Gastrocnemius medialis (tissue), 4 donors: ENCODE results near the gene HES1. TPM values are rescaled to one million over a fixed set of nuclear protein-coding genes. Genes with fewer than 3 reads are reported as not detected.

Experiments used
- ATAC-seq, 2 donors: fragments of 150-250 bp; one replicate each; pipeline ENCODE4 v1.9.1; 2016
- DNase-seq, 2 donors: peaks; one replicate each; pipeline ENCODE4 v3.0.0-alpha.2; 2019
- H3K27ac ChIP-seq, 4 donors: fragments of 200-600 bp; sonication (generic); 1 replicate in 1 of 4; 2 replicates in 3 of 4; pipeline ENCODE4 v1.5.1; 2016 to 2018; ENCODE audit warnings: mild to moderate bottlenecking in 2 of 4, moderate library complexity in 1 of 4
- H3K27me3 ChIP-seq, 3 donors: fragments of 200-600 bp; sonication (generic) in 2 of 3; 1 replicate in 1 of 3; 2 replicates in 2 of 3; pipeline versions ENCODE4 v1.5.1 to v1.6.0; 2016 to 2019; ENCODE audit warnings: mild to moderate bottlenecking in 1 of 3, moderate library complexity in 1 of 3
- H3K36me3 ChIP-seq, 2 donors: fragments of 200-600 bp; sonication (generic) in 1 of 2; one replicate each; pipeline ENCODE4 v1.5.1; 2017 to 2018
- H3K4me1 ChIP-seq, 2 donors: fragments of 200-600 bp; sonication (generic) in 1 of 2; one replicate each; pipeline ENCODE4 v1.5.1; 2016 to 2017; ENCODE audit warnings: mild to moderate bottlenecking in 2 of 2
- H3K4me3 ChIP-seq, 4 donors: fragments of 200-600 bp; sonication (generic) in 3 of 4; 1 replicate in 1 of 4; 2 replicates in 3 of 4; pipeline ENCODE4 v1.5.1; 2016 to 2019; ENCODE audit warnings: mild to moderate bottlenecking in 2 of 4
- H3K9me3 ChIP-seq, 3 donors: fragments of 200-600 bp; sonication (generic) in 2 of 3; 1 replicate in 1 of 3; 2 replicates in 2 of 3; pipeline ENCODE4 v1.5.1; 2016 to 2019
- CTCF ChIP-seq, 5 experiments: fragments of 450-650 bp in 3 of 5; fragments of 200-600 bp in 2 of 5; sonication (generic) in 2 of 5; IDR thresholded peaks in 4 of 5; conservative IDR thresholded peaks in 1 of 5; 1 replicate in 4 of 5; 2 replicates in 1 of 5; pipeline ENCODE4 v1.5.1; 2016 to 2019; ENCODE audit warnings: antibody characterized with exemption in 5 of 5, mild to moderate bottlenecking in 3 of 5, moderate library complexity in 3 of 5
- POLR2A ChIP-seq, 2 donors: fragments of 450-650 bp; IDR thresholded peaks; one replicate each; pipeline ENCODE4 v1.6.1; 2017; ENCODE audit warnings: antibody characterized with exemption in 2 of 2, mild to moderate bottlenecking in 2 of 2, moderate library complexity in 2 of 2
- in situ Hi-C, 4 donors: fragments of 200-750 bp; cut with MboI; loops; one replicate each; pipeline versions ENCODE4 v1.15.0 to v1.8.0; 2017; ENCODE audit warnings: low sequenced_read_pairs in 4 of 4
- intact Hi-C: fragments of 100-400 bp; cut with DNase I; formaldehyde crosslinking; loops from one replicate; pipeline ENCODE4 v1.15.1; 2023; ENCODE audit warnings: low total_unique reads
- total RNA-seq, 4 donors: library from RNA; depleted of rRNA; stranded (reverse); fragments of >200 nt; gene quantifications; one replicate each; pipeline versions ENCODE4 v1.1.0 to v1.2.3, GENCODE V29; 2016

HES1 gene
- total RNA-seq, 4 donors from 2014 or later: 9.7 to 38.3 (median 27.8) TPM

- DNase-seq (no peak), ATAC-seq (no peak)
- in situ Hi-C loops (no loop called here), intact Hi-C loops (no loop called here)
- Histone ChIP-seq H3K36me3 (no peaks in the 10 kb centered on the region), H3K4me1 (peaks cover 18% of the 10 kb centered on the region in 2 donors), H3K27me3 (peaks cover 0 to 2% (median 0%) of the 10 kb centered on the region in 3 donors), H3K27ac (no peak overlapping the region), H3K9me3 (no peaks in the 10 kb centered on the region), H3K4me3 (no peak overlapping the region)
- TF ChIP-seq CTCF (IDR thresholded peaks at IDR 0.05 in 4 of 5, conservative IDR thresholded peaks at IDR 0.05 in 1 of 5): no peak
- no peak for TF ChIP-seq POLR2A (IDR thresholded peaks at IDR 0.05)
These were observed 35.0 kb upstream of the HES1 start for GRCh38 chr3:194100856-194101390.

- in situ Hi-C loops: no loop called here
- intact Hi-C loops: no loop called here
- H3K4me3 ChIP-seq: no peak overlapping the region
- ATAC-seq (no peak), DNase-seq (no peak)
- no peak overlapping the region for H3K27ac ChIP-seq
- peaks cover 0 to 2% (median 0%) of the 10 kb centered on the region in 3 donors for H3K27me3 ChIP-seq
- H3K4me1 ChIP-seq: peaks cover 16 to 18% of the 10 kb centered on the region in 2 donors
- no peaks in the 10 kb centered on the region for H3K36me3 ChIP-seq
- no peaks in the 10 kb centered on the region for H3K9me3 ChIP-seq
- TF ChIP-seq POLR2A (IDR thresholded peaks at IDR 0.05): no peak
- TF ChIP-seq CTCF (IDR thresholded peaks at IDR 0.05 in 4 of 5, conservative IDR thresholded peaks at IDR 0.05 in 1 of 5): no peak
These were observed 34.1 kb upstream of the HES1 start for GRCh38 chr3:194101592-194102432.

- in situ Hi-C loops: no loop called here
- DNase-seq: no peak
These were observed 33.5 kb upstream of the HES1 start for GRCh38 chr3:194102436-194102835.

GRCh38 chr3:194103505-194103904, 32.4 kb upstream of the HES1 start:
- ATAC-seq: no peak
- H3K9me3 ChIP-seq: no peaks in the 10 kb centered on the region
- intact Hi-C loops: no loop called here
- in situ Hi-C loops: no loop called here
- TF ChIP-seq CTCF (IDR thresholded peaks at IDR 0.05 in 4 of 5, conservative IDR thresholded peaks at IDR 0.05 in 1 of 5): no peak
- no peak for TF ChIP-seq POLR2A (IDR thresholded peaks at IDR 0.05)
- no peak overlapping the region for H3K27ac ChIP-seq
- H3K36me3 ChIP-seq: no peaks in the 10 kb centered on the region
- no peak for DNase-seq
- H3K27me3 ChIP-seq: peaks cover 0 to 2% (median 0%) of the 10 kb centered on the region in 3 donors
- H3K4me3 ChIP-seq: no peak overlapping the region
- peaks cover under 1 to 4% of the 10 kb centered on the region in 2 donors for H3K4me1 ChIP-seq

More at GRCh38 chr3:194102436-194102835, 33.5 kb upstream of the HES1 start:
- intact Hi-C loops: no loop called here
- Histone ChIP-seq H3K4me1 (peaks cover 12 to 14% of the 10 kb centered on the region in 2 donors), H3K27me3 (peaks cover 0 to 2% (median 0%) of the 10 kb centered on the region in 3 donors), H3K36me3 (no peaks in the 10 kb centered on the region), H3K4me3 (no peak overlapping the region), H3K27ac (no peak overlapping the region), H3K9me3 (no peaks in the 10 kb centered on the region)
- TF ChIP-seq CTCF (IDR thresholded peaks at IDR 0.05 in 4 of 5, conservative IDR thresholded peaks at IDR 0.05 in 1 of 5) (no peak), POLR2A (IDR thresholded peaks at IDR 0.05) (no peak)
- ATAC-seq: no peak
